Activated CD4-positive, alpha-beta T cell treated with anti-CD3 and anti-CD28 coated beads, Interleukin-2, amount 50 U/mL, for 48 hours (primary cell): Measurements from ENCODE around the gene NOTUM.
A peak's percentile ranks its signal among the peaks of the same experiment; 100 is the strongest.
"Not testable (repeated sequence)": the region's sequence is repeated elsewhere in the genome, so short reads cannot be mapped to it uniquely, and the experiment has no call there.

Experiments used
- DNase-seq, 2 experiments: peaks; one replicate each; pipeline ENCODE4 v3.0.0-alpha.2; 2020

NOTUM gene

GRCh38 chr17:81922566-81923301 is 38.3 kb downstream of the NOTUM start:
- DNase-seq, result no peak

GRCh38 chr17:81921996-81922565 is 38.9 kb downstream of the NOTUM start:
- no peak for DNase-seq

- DNase-seq, result no peak
Observed at GRCh38 chr17:81921537-81921862, 39.5 kb downstream of the NOTUM start.

- no peak for DNase-seq
Observed at GRCh38 chr17:81920612-81921536, 40.1 kb downstream of the NOTUM start.

- no peak for DNase-seq
Observed at GRCh38 chr17:81918832-81919545, 42.0 kb downstream of the NOTUM start.

GRCh38 chr17:81918333-81918669 is 42.7 kb downstream of the NOTUM start:
- DNase-seq, result not testable (repeated sequence)

- DNase-seq, result peak; percentile 72 to 75
Observed at GRCh38 chr17:81917565-81918332, 43.2 kb downstream of the NOTUM start, which contains the start of gene SIRT7. Gene SIRT7 (minus strand): TSS chr17:81918176. CDS start chr17:81918131, 45 bp downstream.

- DNase-seq, result no peak
Observed at GRCh38 chr17:81916234-81917001, 44.6 kb downstream of the NOTUM start.

- no peak for DNase-seq
Observed at GRCh38 chr17:81915331-81915730, 45.7 kb downstream of the NOTUM start.

- no peak for DNase-seq
Observed at GRCh38 chr17:81914103-81914850, 46.7 kb downstream of the NOTUM start.

GRCh38 chr17:81913394-81914102 is 47.4 kb downstream of the NOTUM start:
- no peak for DNase-seq

- no peak for DNase-seq
Observed at GRCh38 chr17:81912441-81913309, 48.3 kb downstream of the NOTUM start.

- no peak for DNase-seq
Observed at GRCh38 chr17:81911969-81912368, 49.0 kb downstream of the NOTUM start.

GRCh38 chr17:81911277-81911961 is 49.6 kb downstream of the NOTUM start, which contains the start of gene PCYT2:
Gene PCYT2 (minus strand): TSS chr17:81911399. CDS start chr17:81911355, 44 bp downstream.
- peak; percentile 92 for DNase-seq

- DNase-seq, result no peak
Observed at GRCh38 chr17:81910840-81911276, 50.1 kb downstream of the NOTUM start.

GRCh38 chr17:81909966-81910839 is 50.8 kb downstream of the NOTUM start:
- no peak for DNase-seq

GRCh38 chr17:81909231-81909630 is 51.8 kb downstream of the NOTUM start:
- DNase-seq, result no peak
